LNCaP clone FGC (cell line): ENCODE measurements around the gene RASSF4.

Experiments
- DNase-seq: peaks from one replicate; pipeline ENCODE4 v3.0.0-alpha.2; 2011; ENCODE audit warnings: low read depth
- H3K4me3 ChIP-seq: 2 replicates; pipeline ENCODE4 v1.5.1; 2011; ENCODE audit warnings: mild to moderate bottlenecking, low read depth, low read length, control low read depth
- TF ChIP-seq, protein P1 (sequence below): IDR thresholded peaks from 2 replicates; pipeline ENCODE4 v1.5.1; 2012; ENCODE audit warnings: mild to moderate bottlenecking; ENCODE audit not compliant: control insufficient read depth, insufficient read depth; ENCODE audit errors: extremely low read depth

RASSF4 gene

DNA sequence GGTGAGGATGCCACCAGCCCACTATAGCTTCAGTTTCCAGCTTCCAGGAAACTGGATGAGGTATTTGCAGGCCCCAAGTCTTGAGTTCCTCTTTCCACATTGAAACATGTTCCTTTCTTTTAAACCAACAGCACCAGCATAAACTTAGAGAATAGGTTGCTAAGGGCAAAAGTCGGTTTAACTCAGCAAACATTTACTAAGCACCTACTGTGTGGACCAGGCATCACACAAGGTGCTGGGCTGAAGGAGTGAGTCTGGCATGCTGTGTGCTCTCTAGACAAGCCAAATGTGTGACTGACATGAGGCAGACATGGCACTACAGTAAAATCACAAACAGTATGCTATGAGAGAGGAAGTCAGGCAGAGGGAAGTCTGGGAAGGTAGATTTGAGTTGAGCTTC lies 11.0 kb upstream of the RASSF4 start:
- no peak for DNase-seq

DNA sequence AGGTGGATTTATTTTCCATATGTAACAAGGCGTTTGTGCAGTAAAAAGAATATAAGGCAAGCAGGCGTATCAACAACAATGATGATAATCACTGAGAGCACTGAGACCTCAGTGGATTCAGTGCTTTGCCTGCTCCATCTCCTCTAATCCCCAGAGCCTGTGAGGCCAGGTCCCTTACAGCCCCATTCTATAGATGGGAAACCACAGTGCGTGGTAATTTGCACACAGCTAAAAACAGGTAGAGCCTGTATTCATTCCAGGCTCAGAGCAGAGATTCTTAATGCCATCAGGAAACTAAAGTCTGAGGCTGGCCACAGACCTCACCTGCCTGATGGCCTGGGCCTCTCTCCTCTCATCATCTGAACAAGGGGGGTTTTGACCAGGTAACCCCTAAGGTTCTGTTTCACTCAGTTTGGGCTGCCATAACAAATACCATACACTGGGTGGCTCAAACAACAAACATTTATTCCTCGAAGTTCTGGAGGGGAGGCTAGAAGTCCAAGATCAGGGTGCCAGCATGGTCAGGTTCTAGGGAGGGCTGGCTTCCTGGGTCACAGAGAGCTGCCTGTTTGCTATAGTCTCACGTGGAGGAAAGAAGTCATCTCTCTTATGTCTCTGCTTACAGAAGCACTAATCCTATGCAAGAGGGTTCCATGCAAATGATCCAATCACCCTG lies 10.3 kb upstream of the RASSF4 start:
- TF ChIP-seq, protein P1, sequence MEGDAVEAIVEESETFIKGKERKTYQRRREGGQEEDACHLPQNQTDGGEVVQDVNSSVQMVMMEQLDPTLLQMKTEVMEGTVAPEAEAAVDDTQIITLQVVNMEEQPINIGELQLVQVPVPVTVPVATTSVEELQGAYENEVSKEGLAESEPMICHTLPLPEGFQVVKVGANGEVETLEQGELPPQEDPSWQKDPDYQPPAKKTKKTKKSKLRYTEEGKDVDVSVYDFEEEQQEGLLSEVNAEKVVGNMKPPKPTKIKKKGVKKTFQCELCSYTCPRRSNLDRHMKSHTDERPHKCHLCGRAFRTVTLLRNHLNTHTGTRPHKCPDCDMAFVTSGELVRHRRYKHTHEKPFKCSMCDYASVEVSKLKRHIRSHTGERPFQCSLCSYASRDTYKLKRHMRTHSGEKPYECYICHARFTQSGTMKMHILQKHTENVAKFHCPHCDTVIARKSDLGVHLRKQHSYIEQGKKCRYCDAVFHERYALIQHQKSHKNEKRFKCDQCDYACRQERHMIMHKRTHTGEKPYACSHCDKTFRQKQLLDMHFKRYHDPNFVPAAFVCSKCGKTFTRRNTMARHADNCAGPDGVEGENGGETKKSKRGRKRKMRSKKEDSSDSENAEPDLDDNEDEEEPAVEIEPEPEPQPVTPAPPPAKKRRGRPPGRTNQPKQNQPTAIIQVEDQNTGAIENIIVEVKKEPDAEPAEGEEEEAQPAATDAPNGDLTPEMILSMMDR: no peak
- no peak overlapping the region for H3K4me3 ChIP-seq
- DNase-seq: no peak

More for the DNA sequence above, 11.0 kb upstream of the RASSF4 start:
- TF ChIP-seq, protein P1: no peak
- H3K4me3 ChIP-seq: no peak overlapping the region

DNA sequence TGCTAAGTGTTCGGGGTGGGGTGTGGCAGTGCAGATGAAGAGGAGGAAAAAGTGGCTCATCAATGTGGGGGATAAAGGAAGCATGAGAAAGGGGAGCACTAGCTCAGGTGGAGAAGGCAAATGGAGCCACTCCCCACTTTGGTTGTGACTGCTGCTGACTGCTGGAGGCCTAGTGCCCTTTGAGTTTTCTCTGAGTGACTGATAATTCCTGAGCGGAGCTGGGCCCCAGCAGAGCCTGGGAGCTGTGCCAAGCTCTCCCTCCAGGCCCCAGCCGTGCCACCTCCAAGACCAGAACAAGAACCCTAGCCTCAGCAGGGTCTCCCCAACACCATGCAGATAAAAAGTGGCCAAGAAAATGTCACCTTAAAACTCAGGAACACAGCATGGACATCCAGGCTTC lies 9.7 kb upstream of the RASSF4 start:
- DNase-seq: no peak
- TF ChIP-seq, protein P1: no peak

DNA sequence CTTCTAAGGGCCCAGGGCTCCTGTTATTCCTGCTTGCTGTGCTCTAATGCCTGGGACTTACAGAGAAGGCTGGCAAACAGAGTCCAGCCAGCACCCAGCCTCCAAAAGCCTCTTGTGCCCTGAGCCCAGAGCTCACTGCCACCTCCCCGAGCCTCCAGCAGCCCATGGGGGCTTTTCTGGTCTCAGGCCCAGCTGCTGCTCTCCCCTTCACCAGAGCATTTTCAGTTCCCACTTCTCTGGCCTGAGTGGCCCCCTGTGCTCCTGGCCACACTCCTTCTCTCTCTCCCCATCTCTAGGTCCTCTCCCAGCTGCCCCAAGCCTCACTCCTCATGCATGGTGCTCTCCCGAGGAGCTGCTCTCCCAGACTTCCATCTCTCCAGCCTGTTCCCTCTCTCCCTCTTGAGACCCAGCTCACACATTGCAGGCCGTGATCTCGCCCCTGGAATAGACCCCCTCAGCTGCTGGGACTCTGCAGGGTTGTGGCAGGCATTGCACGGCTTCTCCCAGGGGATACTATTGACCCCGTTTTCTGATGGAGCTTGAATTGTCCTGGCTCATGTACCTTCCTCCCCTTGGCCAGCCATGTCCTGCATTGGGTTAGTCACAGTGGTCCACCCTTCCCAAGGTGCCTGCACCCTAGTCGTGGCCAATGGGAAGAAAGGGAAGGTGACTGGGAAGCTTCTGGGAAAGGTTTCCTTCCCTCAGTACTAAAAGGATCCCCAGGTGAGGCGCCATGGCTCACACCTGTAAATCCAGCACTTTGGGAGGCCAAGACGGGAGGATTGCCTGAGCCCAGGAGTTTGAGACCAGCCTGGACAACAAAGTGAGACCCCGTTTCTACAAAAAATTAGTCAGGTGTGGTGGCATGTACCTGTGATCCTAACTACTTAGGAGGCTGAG lies 9.0 kb upstream of the RASSF4 start:
- TF ChIP-seq, protein P1: no peak
- H3K4me3 ChIP-seq: no peak overlapping the region
- no peak for DNase-seq

More for the DNA sequence above, 9.7 kb upstream of the RASSF4 start:
- no peak overlapping the region for H3K4me3 ChIP-seq

DNA sequence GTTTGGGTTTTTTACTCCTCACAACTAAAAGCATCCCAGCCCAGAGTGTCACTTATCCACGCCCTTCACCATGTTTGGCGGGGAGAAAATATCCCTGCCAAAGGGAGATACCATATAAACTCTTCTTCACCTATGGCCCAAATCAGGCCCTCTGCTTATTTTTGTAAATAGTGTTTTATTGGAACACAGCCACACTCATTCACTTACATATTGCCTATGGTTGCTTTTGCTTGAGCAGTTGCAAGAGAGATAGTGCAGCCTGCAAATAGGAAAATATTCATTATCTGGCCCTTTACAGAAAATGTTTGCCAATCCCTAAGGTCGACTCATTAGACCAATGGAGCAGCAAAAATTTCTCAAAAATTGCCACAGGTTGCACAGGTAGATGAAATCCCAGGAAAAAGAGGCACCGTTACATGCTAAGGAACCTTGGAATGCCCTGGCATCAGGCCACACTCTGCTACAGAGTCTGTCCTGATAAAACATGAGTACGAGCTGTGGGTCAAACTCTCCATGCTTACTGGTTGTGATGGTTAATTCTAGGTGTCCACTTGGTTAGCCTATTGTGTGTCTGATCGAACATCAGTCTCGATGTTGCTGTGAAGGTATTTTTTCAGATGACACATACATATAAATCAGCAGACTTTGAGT lies 7.9 kb upstream of the RASSF4 start:
- no peak overlapping the region for H3K4me3 ChIP-seq
- TF ChIP-seq, protein P1: no peak
- DNase-seq: no peak

DNA sequence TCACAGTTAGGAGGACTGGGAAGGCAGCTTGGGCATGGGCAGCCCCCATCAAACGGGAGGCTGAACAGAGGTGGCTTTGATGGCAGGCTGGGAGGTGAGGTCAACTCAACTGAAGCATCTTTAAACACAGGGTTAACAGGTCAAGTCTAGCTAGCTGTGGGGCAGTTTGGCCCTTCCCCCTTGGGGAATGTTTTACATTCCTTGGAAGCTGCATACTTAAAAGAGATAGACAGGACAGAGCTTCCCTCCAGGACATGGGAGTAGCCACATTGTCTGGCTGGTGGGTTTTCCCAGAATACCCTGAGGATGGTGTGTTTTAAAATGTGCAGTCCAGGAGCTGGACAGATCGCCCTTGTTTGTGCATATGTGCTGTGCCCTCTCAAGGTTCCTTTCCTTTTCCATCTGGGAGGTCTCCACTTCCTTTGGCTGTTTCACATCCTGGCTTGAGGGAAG lies 6.8 kb upstream of the RASSF4 start:
- no peak overlapping the region for H3K4me3 ChIP-seq
- TF ChIP-seq, protein P1: no peak
- no peak for DNase-seq
